ENCODE data around the gene FMN1.

Gene FMN1

GRCh38 chr15:33005582-33005981 is 188.9 kb downstream of the FMN1 start:
- DNase-seq, result no peak

DNA sequence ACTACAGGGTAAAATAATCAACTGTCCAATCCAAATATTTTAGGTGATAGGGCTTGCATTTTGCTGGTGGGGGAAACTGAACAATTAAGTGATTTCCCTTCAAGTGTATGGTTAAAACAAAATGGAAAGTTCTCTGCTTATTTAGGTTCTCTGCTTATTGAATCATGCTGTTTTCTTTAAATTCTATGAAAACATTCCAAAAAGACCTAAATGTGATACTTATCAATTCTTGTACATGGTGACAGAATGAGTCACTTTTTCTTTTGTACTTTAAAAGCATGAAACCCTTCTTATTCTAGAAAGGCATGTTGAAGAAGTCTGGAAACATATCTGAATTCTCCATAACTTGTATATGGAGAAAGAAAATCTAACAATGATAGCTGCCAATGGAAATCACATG is 192.6 kb downstream of the FMN1 start:
- no peak for DNase-seq

- no peak for DNase-seq
These were observed 195.4 kb downstream of the FMN1 start for GRCh38 chr15:32998979-32999672.

DNA sequence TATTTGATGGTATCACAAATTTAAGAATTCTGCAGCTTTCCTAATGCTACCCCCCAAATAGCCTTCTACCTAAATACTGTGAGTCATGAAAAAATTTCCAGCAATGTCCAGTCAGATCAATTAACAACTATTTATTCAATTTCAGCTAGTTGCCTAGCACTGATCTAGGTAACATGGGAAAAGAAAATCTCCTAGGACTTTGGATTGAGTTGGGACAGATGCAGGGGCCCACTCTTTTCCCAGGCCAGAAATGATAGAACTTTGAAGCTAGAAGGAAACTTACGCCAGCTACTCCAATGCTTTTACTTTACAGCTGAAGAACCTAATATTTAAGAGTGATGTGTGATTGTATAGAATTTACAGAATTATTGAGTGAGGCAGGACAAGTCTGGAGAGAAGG is 196.3 kb downstream of the FMN1 start:
- DNase-seq, result no peak

DNA sequence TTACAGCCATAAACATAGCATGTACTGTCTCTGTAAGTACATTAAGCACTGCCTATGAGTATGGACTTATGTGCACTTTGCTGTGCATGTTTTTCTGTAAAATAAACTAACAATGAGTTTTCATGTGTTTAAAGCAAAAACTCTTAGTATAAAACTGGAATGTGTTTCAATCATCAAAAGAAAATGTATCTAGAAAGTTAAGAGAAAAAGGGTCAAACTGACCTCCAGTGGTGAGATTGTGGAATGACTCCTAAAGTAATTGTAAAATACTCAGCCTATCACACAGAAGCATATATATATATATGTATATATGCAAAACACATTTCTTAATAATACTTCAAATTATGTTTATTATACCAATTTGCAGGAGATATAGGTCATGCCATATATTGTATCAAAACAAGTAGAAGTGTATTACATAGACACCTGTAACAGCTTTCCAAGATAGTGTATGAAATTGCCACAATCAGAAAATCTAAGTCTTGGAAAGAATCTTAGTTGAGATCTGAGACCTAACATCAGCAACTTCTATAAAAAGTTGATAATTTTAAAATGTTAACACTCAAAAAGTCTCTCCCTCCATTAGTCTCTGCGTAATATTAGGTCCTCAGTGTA is 199.6 kb downstream of the FMN1 start:
- DNase-seq, result peak; percentile 49 to 58

DNA sequence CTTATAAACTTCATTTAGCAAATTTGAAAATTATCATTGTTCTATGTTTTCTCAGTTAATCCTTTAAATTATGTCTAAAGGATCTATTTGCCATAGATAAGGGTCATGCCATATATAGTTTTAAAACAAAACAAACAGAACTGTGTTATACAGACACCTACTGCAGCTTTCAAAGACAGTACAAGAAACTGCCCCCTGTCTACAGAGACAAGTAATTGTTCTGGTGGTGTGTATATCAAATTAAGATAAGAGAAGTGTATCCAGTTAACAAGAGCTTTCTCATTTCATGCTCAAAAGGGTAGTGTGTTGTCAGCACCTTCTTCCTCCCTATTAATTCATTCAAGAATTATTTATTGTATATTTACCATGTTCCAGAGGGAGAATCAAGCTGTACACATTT is 201.2 kb downstream of the FMN1 start:
- peak in 1 of 2 experiments; percentile 9 for DNase-seq

DNA sequence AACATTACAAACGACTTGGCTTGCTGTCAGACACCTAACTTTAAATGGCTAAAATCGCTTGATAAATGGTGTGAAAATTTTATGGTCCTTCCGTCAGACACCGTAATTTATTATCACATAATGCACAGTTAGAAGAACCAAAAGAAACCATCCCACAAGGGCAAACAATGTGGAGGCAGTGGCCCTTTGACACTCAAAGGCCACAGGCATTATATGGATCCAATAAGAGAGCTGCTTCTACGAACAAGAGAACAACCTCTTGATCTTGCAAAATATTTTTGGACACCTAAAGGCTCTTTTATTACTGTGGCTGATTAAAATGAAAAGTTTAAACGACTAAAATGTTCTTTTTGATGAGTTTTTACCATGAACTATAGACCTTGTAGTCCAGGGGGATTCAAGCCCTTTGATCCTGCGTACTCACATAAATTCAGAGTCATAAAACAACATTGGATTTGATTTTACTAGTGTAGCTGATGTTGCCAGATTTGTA is 202.8 kb downstream of the FMN1 start:
- DNase-seq, result no peak

DNA sequence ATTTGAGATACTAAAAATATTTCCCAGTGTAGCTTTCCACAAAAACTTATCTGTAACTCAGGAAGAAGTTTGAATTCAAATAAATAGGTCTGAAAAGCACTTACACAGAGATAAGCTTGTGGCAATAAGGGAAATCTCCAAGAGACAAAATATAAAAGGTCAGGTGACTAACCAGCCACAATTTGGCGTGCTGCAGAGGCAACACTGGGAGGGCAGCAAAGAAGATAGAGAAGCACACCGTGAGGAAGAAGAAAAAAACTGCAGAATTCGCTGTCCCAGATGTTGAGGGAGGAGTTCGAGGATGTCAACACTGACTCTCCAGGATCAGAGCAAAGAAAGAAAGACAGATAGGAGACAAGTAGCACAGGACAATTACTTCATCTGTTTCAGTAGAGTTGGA is 204.4 kb downstream of the FMN1 start:
- DNase-seq, result no peak

DNA sequence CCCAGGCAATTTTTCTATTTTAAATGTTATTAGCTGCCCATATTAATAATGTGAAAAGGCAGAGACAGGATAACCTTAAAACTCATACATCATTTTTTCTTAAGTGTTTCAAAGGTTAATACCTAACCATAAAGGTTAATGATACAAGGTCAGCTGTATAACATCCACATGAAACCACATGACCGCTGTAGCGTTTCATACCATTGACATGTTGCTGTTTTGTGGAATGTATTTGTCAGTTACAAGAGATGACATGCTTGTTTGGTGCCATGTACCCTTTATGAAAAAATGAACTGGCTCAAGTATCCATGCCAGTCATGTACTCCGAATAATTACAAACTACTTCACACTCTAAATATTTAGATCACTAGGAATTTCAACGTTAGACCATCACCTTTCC is 207.4 kb downstream of the FMN1 start:
- no peak for DNase-seq

GRCh38 chr15:32986147-32986546 is 208.4 kb downstream of the FMN1 start:
- DNase-seq, result no peak

DNA sequence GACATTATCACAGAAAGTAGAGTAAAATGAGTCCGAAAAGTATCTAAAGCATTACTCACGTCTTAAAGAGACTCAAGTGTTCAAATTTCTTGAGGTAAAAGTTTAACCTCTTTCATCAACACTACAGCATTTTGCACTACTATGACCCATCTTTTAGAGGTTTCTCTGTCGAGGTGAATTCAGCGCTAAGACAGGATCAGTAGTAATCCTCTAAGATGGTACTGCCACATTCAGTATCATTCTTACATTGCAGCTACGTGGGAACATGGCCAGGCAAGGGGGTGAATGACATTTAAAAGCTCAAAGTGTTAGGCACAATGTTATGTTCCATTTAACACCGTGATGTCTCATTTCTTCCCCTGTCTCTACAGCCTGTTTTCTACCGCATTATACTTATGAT is 210.8 kb downstream of the FMN1 start:
- no peak for DNase-seq

GRCh38 chr15:32982001-32982400 is 212.5 kb downstream of the FMN1 start:
- DNase-seq, result no peak

DNA sequence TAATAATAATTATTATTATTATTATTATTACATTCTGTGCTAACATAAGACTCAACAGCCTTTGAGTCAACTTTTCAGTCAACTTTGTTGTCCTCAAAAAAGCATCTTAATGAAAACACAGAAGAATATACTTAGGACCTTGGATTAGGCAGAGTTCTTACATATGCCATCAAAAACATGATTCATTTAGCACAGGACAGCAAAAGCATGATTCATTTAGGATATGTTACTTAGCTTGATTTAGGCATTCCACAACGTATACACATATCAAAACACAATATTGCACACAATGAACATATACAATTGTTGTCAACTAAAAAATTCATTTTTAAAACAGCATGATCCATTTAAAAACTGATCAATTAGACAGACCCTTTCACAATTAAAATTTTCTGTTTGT is 213.0 kb downstream of the FMN1 start:
- DNase-seq, result no peak

- DNase-seq, result no peak
These were observed 214.8 kb downstream of the FMN1 start for GRCh38 chr15:32979710-32980109.

- no peak for DNase-seq
These were observed 217.0 kb downstream of the FMN1 start for GRCh38 chr15:32977506-32977905.

DNA sequence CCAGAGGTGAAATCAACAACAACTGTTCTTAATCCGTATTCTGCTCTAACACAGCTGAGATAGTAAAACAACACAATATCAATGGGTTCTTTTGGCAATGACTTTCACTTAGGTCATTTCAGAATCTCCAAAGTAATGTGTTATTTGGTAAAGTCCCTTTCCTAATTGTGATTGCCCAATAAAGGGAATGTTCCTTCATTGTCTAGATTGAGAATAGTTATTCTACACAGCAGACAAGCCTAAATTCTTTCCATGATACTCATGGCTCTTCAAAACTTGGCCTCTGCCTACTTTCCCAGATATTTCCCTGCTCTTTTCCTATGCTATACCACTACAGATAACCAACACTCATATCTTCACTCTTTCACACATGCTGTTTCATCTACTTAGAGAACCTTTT is 219.8 kb downstream of the FMN1 start:
- no peak for DNase-seq

- no peak for DNase-seq
These were observed 221.8 kb downstream of the FMN1 start for GRCh38 chr15:32972686-32973085.

DNA sequence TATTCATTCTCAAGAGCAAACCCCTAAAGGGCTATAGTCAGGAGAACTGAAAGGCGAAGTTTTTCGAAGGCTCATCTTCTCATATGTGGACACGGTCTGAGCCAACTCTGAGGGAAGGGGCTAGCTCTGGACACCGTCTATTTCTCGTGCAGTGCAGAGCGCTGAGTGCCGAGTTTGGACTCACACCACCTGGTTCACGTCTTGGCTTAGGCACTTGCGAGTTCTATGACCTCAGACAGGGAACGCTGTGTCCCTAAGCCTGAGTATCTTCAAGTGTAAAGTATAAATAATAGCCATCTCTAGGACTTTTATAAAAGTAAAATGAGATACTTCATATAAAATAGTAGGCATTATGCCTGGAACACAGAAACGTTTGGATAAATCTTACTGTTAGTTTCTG is 223.7 kb downstream of the FMN1 start:
- DNase-seq, result no peak

DNA sequence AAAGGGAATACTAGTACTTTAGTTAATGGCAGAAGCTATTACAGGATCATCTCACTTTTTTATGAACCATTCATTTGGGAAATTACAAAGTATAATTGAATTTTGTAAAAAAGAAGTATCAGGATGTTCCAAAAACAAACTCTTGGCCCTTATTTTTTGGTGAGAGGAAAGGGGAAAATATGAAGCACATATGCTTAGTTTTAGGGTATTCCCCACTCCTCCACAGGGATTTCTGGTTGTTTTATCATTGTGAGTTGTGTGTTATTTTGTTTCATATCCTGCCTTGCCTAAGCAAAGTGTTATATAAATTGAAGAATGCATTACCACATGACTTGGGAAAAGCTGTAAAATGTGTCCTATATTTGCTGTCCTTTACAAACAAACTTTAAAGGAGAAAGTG is 227.0 kb downstream of the FMN1 start:
- DNase-seq, result no peak

DNA sequence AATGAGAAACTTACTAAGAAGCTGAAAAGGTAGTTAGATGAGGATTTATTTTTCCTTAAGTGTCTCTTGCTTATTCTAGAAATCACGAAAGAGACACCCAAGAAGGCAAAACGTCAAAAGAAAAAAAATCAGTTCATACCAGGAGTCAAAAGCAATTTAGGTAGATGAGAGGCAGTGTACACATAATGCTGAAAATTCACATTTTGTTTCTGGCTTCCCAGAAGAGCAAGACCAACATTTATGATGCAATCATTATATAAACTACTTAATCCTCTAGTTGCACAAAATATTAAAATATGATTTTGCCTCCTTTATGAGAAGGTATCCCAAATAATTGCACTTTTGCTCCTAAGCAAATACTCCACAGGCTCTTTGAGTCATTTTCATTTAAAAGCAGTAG is 228.0 kb downstream of the FMN1 start:
- no peak for DNase-seq

DNA sequence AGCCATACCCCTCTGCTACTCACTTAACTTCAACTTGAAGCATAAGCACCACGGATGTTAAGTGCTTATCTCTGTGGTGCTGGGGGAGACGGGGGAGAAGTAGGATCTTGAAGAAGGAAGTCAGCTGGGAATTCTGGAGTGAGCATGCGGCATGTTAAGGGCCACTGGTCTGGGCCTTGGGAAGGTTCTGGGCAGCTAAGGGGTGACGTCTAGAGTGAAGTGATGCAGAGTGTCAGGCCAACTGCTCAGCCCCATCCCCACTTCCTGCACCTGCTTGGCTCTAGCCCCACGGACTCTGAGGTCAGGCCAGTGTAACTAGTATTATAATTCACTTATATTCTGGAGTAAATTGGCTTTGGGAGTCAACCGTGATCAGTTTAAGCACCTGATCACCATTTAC is 228.6 kb downstream of the FMN1 start:
- DNase-seq, result no peak

DNA sequence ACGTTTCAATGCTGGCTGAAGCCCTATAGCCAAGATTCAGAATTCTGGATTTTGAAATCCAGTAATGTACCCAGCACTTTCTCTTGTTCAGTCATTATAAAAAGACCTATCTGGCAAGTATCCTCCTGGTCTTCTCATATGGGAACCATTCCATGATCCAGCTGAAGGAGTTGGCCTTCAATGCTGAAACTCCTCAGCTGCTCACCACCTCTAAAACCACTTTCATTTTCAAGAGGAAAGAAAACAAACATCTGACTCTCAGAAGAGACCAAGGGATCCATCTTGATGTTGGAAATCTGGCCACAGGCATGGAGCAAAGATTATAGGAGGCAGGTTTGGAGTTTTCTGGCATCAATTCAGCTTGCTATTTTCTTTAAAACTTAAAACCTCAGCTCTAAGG is 235.4 kb downstream of the FMN1 start:
- DNase-seq, result no peak

GRCh38 chr15:32957219-32957618 is 237.3 kb downstream of the FMN1 start:
- no peak for DNase-seq

DNA sequence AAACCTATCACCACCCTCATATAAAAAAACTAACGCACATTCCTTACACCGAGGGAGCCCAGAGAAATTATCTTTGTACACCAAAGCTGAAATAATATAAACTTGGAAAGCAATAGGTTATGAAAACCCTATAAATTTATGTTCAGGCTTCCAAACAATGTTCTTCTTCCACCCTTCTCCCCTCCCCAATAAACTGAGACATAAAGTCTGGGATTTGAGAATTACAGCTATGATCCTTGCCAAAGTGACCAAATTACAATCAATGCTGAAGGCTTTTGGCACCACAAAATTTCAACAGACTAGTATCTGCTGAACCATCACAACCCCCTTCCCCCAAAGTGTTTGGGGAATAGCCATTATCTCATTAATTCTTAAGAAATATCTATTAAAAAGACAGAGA is 237.8 kb downstream of the FMN1 start:
- no peak for DNase-seq

- DNase-seq, result peak in 1 of 2 experiments; percentile 14
These were observed 238.5 kb downstream of the FMN1 start for GRCh38 chr15:32956006-32956405.
